Stimulated activated CD4-positive, alpha-beta T cell treated with anti-CD3 and anti-CD28 coated beads, Interleukin-1b, Interleukin-23, amount 100 ng/mL, for 24 hours (primary cell): ENCODE measurements around the gene GNL1.
A peak's percentile ranks its signal among the peaks of the same experiment; 100 is the strongest.
"Not testable (repeated sequence)": the region's sequence is repeated elsewhere in the genome, so short reads cannot be mapped to it uniquely, and the experiment has no call there.

ENCODE experiments used
- DNase-seq, 4 experiments: peaks; one replicate each; pipeline ENCODE4 v3.0.0-alpha.2; 2020; ENCODE audit warnings: low read depth in 4 of 4, low spot score in 1 of 4

Gene GNL1

GRCh38 chr6:30533460-30534294, 22.6 kb downstream of the GNL1 start:
- DNase-seq: no peak

GRCh38 chr6:30530014-30530413, 26.3 kb downstream of the GNL1 start:
- DNase-seq: no peak

GRCh38 chr6:30529349-30529875, 26.9 kb downstream of the GNL1 start:
- peak in 3 of 4 experiments; percentile 26 to 40 (median 34) for DNase-seq

- DNase-seq: not testable (repeated sequence)
Observed at GRCh38 chr6:30526444-30526843, 29.8 kb downstream of the GNL1 start.

- DNase-seq: not testable (repeated sequence)
Observed at GRCh38 chr6:30521952-30522351, 34.3 kb downstream of the GNL1 start.

GRCh38 chr6:30521082-30521481, 35.2 kb downstream of the GNL1 start:
- DNase-seq: not testable (repeated sequence)

- no peak for DNase-seq
Observed at GRCh38 chr6:30520522-30520921, 35.8 kb downstream of the GNL1 start.

- not testable (repeated sequence) for DNase-seq
Observed at GRCh38 chr6:30518505-30519145, 37.7 kb downstream of the GNL1 start.

GRCh38 chr6:30517767-30518504, 38.4 kb downstream of the GNL1 start:
- not testable (repeated sequence) for DNase-seq

GRCh38 chr6:30516754-30517076, 39.6 kb downstream of the GNL1 start:
- not testable (repeated sequence) for DNase-seq

- DNase-seq: peak; percentile 65 to 86 (median 78)
Observed at GRCh38 chr6:30515944-30516753, 40.1 kb downstream of the GNL1 start.

- DNase-seq: no peak
Observed at GRCh38 chr6:30515106-30515505, 41.2 kb downstream of the GNL1 start.

GRCh38 chr6:30513451-30513850, 42.8 kb downstream of the GNL1 start:
- DNase-seq: no peak

GRCh38 chr6:30511169-30511546, 45.1 kb downstream of the GNL1 start:
- DNase-seq: no peak

- DNase-seq: no peak
Observed at GRCh38 chr6:30510419-30511168, 45.7 kb downstream of the GNL1 start.

GRCh38 chr6:30508890-30509736, 47.2 kb downstream of the GNL1 start:
- no peak for DNase-seq

- DNase-seq: no peak
Observed at GRCh38 chr6:30507849-30508827, 48.2 kb downstream of the GNL1 start.
